Measurements from ENCODE around the gene SRRM2. TPM values are rescaled to one million over a fixed set of nuclear protein-coding genes. Genes with fewer than 3 reads are reported as not detected.

SRRM2 gene
- total and polyA plus RNA-seq, 4 donors, result 316 to 589 (median 447) TPM

DNA sequence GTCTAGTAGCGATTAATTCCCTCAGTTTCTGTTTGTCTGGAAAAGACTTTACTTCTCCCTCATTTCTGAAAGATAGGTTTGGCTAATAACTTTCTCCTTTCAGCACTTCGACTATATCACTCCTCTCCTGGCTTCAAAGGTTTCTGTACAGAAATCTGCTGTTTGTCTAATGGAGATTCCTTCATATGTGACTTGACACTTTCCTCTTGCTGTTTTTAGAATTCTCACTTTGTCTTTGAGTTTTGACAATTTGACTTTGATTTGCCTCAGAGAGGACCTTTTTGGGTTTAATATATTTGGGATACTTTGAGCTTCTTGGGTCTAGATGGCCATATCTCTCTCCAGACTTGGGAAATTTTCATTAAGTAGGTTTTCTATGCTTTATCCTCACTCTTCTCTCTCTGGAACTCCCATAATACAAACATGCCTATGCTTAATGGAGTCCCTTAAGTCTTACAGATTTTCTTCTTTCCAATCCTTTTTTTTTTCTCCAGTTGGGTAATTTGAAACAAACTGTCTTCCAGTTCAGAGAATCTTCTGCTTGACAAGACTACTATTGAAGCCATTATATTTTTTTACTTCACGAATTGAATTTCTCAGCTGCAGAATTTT lies 56.8 kb downstream of the SRRM2 start:
- WGBS, 2 donors, result 79 to 84% methylated on average over 3 of the region's 3 CpGs
- Histone ChIP-seq H3K9me3 (ENCODE audit: control insufficient read depth in 4 of 4, insufficient read depth in 3 of 4, low read length in 3 of 4) (peaks cover 0 to 6% (median under 1%) of the 10 kb centered on the region in 4 donors), H3K36me3 (ENCODE audit: control insufficient read depth in 4 of 4, insufficient read depth in 4 of 4, low read length in 4 of 4) (no peaks in the 10 kb centered on the region), H3K4me1 (ENCODE audit: control insufficient read depth in 5 of 5, insufficient read depth in 5 of 5, low read length in 5 of 5) (no peaks in the 10 kb centered on the region), H3K27ac (ENCODE audit: low read depth in 1 of 2, low read length in 1 of 2) (no peak overlapping the region), H3K4me3 (no peak overlapping the region), H3K9ac (ENCODE audit: insufficient read depth in 1 of 2, low read length in 2 of 2) (no peak overlapping the region), H3K27me3 (ENCODE audit: control insufficient read depth in 3 of 3, insufficient read depth in 3 of 3, low read length in 2 of 3) (peaks cover 0 to 7% (median 0%) of the 10 kb centered on the region in 3 donors)
- TF ChIP-seq CTCF (IDR thresholded peaks at IDR 0.05; ENCODE audit: control extremely low read depth, extremely low read depth), result no peak
- DNase-seq, result no peak
- ATAC-seq (ENCODE audit: insufficient read depth, low FRiP score), result no peak

DNA sequence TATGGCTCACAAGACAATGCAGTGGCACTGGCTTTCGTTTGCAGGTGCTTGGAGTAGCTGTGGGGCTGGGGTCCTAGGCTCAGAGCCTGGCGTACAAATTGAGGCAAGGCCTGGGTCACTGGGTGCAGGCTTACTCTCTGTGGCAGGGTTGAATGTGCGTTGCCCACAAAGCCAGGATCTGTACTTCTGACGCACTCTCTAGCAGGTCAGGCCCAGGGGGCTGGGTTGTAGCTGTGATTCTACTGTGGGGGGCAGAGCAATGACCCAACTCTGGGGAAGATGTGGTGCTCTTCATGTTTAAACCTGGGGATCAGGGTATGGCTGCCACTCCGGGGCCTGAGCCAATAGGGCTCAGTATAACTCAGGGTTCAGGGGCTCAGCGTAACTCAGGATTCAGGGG lies 58.2 kb downstream of the SRRM2 start:
- H3K9ac ChIP-seq (ENCODE audit: insufficient read depth in 1 of 2, low read length in 2 of 2), result no peak overlapping the region
- 83% methylated on average over 6 of the region's 6 CpGs for WGBS, 2 donors
- DNase-seq (no peak), ATAC-seq (ENCODE audit: insufficient read depth, low FRiP score) (no peak)
- no peak overlapping the region for H3K4me3 ChIP-seq
- H3K4me1 ChIP-seq (ENCODE audit: control insufficient read depth in 5 of 5, insufficient read depth in 5 of 5, low read length in 5 of 5), result no peaks in the 10 kb centered on the region
- TF ChIP-seq CTCF (IDR thresholded peaks at IDR 0.05; ENCODE audit: control extremely low read depth, extremely low read depth), result no peak
- H3K9me3 ChIP-seq (ENCODE audit: control insufficient read depth in 4 of 4, insufficient read depth in 3 of 4, low read length in 3 of 4), result no peaks in the 10 kb centered on the region
- peaks cover 0 to 10% (median 0%) of the 10 kb centered on the region in 3 donors for H3K27me3 ChIP-seq (ENCODE audit: control insufficient read depth in 3 of 3, insufficient read depth in 3 of 3, low read length in 2 of 3)
- H3K36me3 ChIP-seq (ENCODE audit: control insufficient read depth in 4 of 4, insufficient read depth in 4 of 4, low read length in 4 of 4), result no peaks in the 10 kb centered on the region
- no peak overlapping the region for H3K27ac ChIP-seq (ENCODE audit: low read depth in 1 of 2, low read length in 1 of 2)

DNA sequence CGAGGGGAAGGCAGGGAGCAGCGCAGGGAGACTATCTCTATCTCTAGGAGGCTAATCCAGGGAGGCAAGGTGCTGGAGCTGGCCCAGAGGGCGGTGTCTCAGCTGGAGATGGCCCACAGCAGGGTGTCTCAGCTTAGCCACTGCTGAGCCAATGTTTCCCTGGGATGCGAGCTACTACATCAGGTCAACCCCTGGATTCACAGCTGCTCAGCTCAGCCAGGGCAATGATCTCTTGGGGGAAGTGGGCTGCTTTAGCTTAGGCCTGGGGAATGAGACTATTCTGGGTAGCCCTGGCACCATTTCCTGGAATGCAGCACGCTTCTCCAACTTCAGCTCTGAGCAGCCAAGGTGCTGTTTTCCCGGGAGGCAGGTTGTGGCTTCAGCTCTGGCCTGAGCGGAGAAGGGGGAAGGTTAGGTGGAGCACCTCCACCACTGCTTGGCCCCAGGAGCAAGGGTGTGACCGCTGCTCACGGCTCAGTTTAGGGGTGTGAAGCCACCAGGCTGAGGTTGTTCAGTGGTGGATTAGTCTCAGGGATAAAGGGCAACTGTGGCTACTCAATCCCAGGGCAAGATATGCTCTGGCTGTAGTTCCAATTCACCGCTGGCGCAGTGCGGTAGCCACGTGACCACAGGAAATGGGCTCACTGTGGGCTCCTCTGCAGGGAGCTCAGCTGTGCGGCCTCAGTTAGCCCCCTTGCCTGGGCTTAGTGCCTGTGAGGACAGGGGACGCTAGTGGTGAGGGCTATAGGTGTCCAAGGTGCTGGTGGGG lies 59.4 kb downstream of the SRRM2 start:
- no peak for DNase-seq

More for the DNA sequence above, 59.4 kb downstream of the SRRM2 start:
- Histone ChIP-seq H3K4me1 (ENCODE audit: control insufficient read depth in 5 of 5, insufficient read depth in 5 of 5, low read length in 5 of 5) (no peaks in the 10 kb centered on the region), H3K9ac (ENCODE audit: insufficient read depth in 1 of 2, low read length in 2 of 2) (no peak overlapping the region), H3K27ac (ENCODE audit: low read depth in 1 of 2, low read length in 1 of 2) (no peak overlapping the region), H3K4me3 (no peak overlapping the region), H3K36me3 (ENCODE audit: control insufficient read depth in 4 of 4, insufficient read depth in 4 of 4, low read length in 4 of 4) (no peaks in the 10 kb centered on the region), H3K27me3 (ENCODE audit: control insufficient read depth in 3 of 3, insufficient read depth in 3 of 3, low read length in 2 of 3) (peaks cover 0 to 10% (median 0%) of the 10 kb centered on the region in 3 donors), H3K9me3 (ENCODE audit: control insufficient read depth in 4 of 4, insufficient read depth in 3 of 4, low read length in 3 of 4) (no peaks in the 10 kb centered on the region)
- no peak for ATAC-seq (ENCODE audit: insufficient read depth, low FRiP score)
- 66 to 73% methylated on average over 15 of the region's 15 CpGs for WGBS, 2 donors
- TF ChIP-seq CTCF (IDR thresholded peaks at IDR 0.05; ENCODE audit: control extremely low read depth, extremely low read depth), result no peak
